GM19372 (cell line): ENCODE measurements around the gene THSD7A.

Experiments used
- ATAC-seq: cut with Tn5 transposase; IDR thresholded peaks from one replicate; pipeline ENCODE4 v1.9.1; 2021; ENCODE audit warnings: mild to moderate bottlenecking, low read depth, moderate library complexity; ENCODE audit not compliant: unreplicated experiment

Gene THSD7A

GRCh38 chr7:11591055-11591633 is 240.9 kb downstream of the THSD7A start:
- no peak for ATAC-seq

GRCh38 chr7:11589251-11589650 is 242.7 kb downstream of the THSD7A start:
- ATAC-seq = no peak

- no peak for ATAC-seq
Observed at GRCh38 chr7:11587814-11588213, 244.2 kb downstream of the THSD7A start.

GRCh38 chr7:11587048-11587447 is 244.9 kb downstream of the THSD7A start:
- ATAC-seq = no peak

GRCh38 chr7:11584406-11585031 is 247.5 kb downstream of the THSD7A start:
- no peak for ATAC-seq

GRCh38 chr7:11579141-11579540 is 252.9 kb downstream of the THSD7A start:
- no peak for ATAC-seq

GRCh38 chr7:11576310-11576709 is 255.7 kb downstream of the THSD7A start:
- ATAC-seq = no peak

- no peak for ATAC-seq
Observed at GRCh38 chr7:11573128-11573750, 258.8 kb downstream of the THSD7A start.

- ATAC-seq = no peak
Observed at GRCh38 chr7:11570922-11571550, 261.0 kb downstream of the THSD7A start.

- ATAC-seq = no peak
Observed at GRCh38 chr7:11570205-11570604, 261.8 kb downstream of the THSD7A start.

- ATAC-seq = no peak
Observed at GRCh38 chr7:11567571-11567970, 264.4 kb downstream of the THSD7A start.

GRCh38 chr7:11557627-11558026 is 274.4 kb downstream of the THSD7A start:
- ATAC-seq = no peak

GRCh38 chr7:11552676-11553296 is 279.2 kb downstream of the THSD7A start:
- ATAC-seq = no peak

- no peak for ATAC-seq
Observed at GRCh38 chr7:11551470-11551869, 280.5 kb downstream of the THSD7A start.

GRCh38 chr7:11548532-11548931 is 283.5 kb downstream of the THSD7A start:
- ATAC-seq = no peak

GRCh38 chr7:11541330-11541729 is 290.7 kb downstream of the THSD7A start:
- no peak for ATAC-seq

GRCh38 chr7:11540271-11540761 is 291.7 kb downstream of the THSD7A start:
- ATAC-seq = no peak

- ATAC-seq = no peak
Observed at GRCh38 chr7:11539853-11540252, 292.1 kb downstream of the THSD7A start.

GRCh38 chr7:11538751-11539299 is 293.2 kb downstream of the THSD7A start:
- no peak for ATAC-seq

- ATAC-seq = no peak
Observed at GRCh38 chr7:11533229-11533820, 298.7 kb downstream of the THSD7A start.
